ENCODE data around the gene CD209. TPM values are rescaled to one million over a fixed set of nuclear protein-coding genes. Genes with fewer than 3 reads are reported as not detected.

The CD209 gene
- total RNA-seq, 6 experiments from 2014 or later, result not detected

DNA sequence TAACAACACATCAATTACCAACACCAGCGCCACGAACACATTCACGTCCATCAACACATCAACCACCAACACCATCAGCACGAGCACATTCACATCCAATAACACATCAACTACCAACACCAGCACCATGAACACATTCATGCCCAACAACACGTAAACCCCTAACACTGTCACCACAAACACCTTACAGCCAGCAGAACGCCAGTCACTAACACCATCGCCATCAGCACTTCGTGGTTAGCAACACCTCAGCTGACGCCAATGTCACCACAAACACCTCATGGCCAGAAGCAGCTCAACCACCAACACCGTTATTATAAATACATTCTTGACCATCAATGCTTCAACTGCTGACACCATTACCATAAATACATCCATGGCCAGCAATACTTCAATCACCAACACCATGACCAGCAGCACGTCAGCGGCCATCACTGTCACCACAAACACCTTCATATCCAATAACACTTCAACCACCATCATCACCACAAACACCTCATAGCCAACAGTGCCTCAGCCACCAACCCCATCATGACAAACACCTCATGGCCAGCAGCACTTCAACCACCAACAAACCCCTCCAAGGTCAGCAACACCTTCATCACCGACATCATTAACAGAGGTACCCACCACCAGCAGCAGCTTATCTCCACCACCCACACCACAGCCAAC lies 54.8 kb downstream of the CD209 start:
- Mint-ChIP-seq H3K9me3 (no peaks in the 10 kb centered on the region), H3K36me3 (ENCODE audit: low read depth) (no peaks in the 10 kb centered on the region), H3K4me1 (ENCODE audit: low read depth) (no peaks in the 10 kb centered on the region), H3K27ac (no peak overlapping the region), H3K4me3 (no peak overlapping the region), H3K27me3 (ENCODE audit: insufficient read depth) (peaks cover 11% of the 10 kb centered on the region)
- no peak for DNase-seq
- TF ChIP-seq, protein P1, sequence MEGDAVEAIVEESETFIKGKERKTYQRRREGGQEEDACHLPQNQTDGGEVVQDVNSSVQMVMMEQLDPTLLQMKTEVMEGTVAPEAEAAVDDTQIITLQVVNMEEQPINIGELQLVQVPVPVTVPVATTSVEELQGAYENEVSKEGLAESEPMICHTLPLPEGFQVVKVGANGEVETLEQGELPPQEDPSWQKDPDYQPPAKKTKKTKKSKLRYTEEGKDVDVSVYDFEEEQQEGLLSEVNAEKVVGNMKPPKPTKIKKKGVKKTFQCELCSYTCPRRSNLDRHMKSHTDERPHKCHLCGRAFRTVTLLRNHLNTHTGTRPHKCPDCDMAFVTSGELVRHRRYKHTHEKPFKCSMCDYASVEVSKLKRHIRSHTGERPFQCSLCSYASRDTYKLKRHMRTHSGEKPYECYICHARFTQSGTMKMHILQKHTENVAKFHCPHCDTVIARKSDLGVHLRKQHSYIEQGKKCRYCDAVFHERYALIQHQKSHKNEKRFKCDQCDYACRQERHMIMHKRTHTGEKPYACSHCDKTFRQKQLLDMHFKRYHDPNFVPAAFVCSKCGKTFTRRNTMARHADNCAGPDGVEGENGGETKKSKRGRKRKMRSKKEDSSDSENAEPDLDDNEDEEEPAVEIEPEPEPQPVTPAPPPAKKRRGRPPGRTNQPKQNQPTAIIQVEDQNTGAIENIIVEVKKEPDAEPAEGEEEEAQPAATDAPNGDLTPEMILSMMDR (IDR thresholded peaks at IDR 0.05), result no peak

DNA sequence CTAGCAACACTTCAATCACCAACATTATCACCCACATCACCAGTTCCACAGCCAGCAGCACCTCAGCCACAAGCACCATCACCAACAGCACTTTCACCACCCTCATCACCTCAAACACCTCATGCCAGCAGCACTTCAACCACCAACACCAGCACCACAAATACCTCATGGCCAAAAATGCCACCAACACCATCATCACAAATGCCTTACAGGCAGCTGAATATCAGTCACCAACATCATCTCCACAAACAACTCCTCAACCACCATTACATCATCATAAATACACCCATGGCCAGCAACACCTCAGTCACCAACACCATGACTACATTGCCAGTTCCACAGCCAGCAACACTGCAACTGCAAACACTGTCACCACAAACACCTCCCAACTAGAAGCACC lies 55.8 kb downstream of the CD209 start:
- peaks cover 3% of the 10 kb centered on the region for H3K27me3 Mint-ChIP-seq (ENCODE audit: insufficient read depth)

DNA sequence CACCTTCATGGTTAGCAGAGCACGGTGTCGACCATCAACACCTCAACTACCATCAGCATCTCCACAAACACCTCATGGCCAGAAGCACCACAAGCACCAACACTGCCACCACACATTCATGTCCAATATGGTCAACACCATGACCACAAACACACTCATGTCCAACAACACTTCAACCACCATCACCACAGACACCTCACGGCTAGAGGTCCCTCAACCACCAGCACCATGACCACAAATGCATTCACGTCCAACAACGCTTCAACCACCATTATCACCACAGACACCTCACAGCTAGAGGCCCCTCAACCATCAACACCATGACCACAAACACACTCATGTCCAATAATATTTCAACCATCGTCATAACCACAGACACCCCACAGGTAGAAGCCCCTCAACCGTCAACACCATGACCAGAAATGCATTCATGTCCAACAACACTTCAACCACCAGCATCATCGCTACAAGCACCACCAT lies 56.5 kb downstream of the CD209 start:
- H3K27ac Mint-ChIP-seq, result no peak overlapping the region

More for the DNA sequence above, 55.8 kb downstream of the CD209 start:
- DNase-seq, result no peak
- TF ChIP-seq, protein P1 (IDR thresholded peaks at IDR 0.05), result no peak
- Mint-ChIP-seq H3K9me3 (no peaks in the 10 kb centered on the region), H3K4me1 (ENCODE audit: low read depth) (no peaks in the 10 kb centered on the region), H3K27ac (no peak overlapping the region), H3K36me3 (ENCODE audit: low read depth) (no peaks in the 10 kb centered on the region), H3K4me3 (no peak overlapping the region)

More for the DNA sequence above, 56.5 kb downstream of the CD209 start:
- Mint-ChIP-seq H3K9me3 (no peaks in the 10 kb centered on the region), H3K4me3 (no peak overlapping the region), H3K36me3 (ENCODE audit: low read depth) (no peaks in the 10 kb centered on the region), H3K4me1 (ENCODE audit: low read depth) (peaks cover under 1% of the 10 kb centered on the region; the same call in 1 of the 2 replicates), H3K27me3 (ENCODE audit: insufficient read depth) (peaks cover 3% of the 10 kb centered on the region)
- DNase-seq, result no peak
- TF ChIP-seq, protein P1 (IDR thresholded peaks at IDR 0.05), result no peak

Other genes starting within 250 kb of the CD209 start
- 10 to 100 TPM; 30.0 to 41.1 (median 35.8) TPM for gene ZNF358, start 231.4 kb downstream of the CD209 start, total RNA-seq (2021; fragmentation: NEBNext Ultra II Directional; extraction: Animal tissue kit (Norgen Biotek cat#: 25700))
- gene MCOLN1, start 224.9 kb downstream of the CD209 start, total RNA-seq (2021; fragmentation: NEBNext Ultra II Directional; extraction: Animal tissue kit (Norgen Biotek cat#: 25700)), result 10 to 100 TPM; 18.2 to 28.7 (median 21.3) TPM
- 100 to 1,000 TPM; 123 to 157 (median 138) TPM for gene PNPLA6, start 211.8 kb downstream of the CD209 start, total RNA-seq (2021; fragmentation: NEBNext Ultra II Directional; extraction: Animal tissue kit (Norgen Biotek cat#: 25700))
- not detected for gene CAMSAP3, start 151.7 kb downstream of the CD209 start, total RNA-seq (2021; fragmentation: NEBNext Ultra II Directional; extraction: Animal tissue kit (Norgen Biotek cat#: 25700))
- gene XAB2, start 118.0 kb downstream of the CD209 start, total RNA-seq (2021; fragmentation: NEBNext Ultra II Directional; extraction: Animal tissue kit (Norgen Biotek cat#: 25700)), result 10 to 100 TPM; 35.1 to 39.8 (median 36.3) TPM
- 100 to 1,000 TPM in 5 of 6 experiments, 10 to 100 TPM in 1; 82.1 to 138 (median 110) TPM for gene PET100, start 117.7 kb downstream of the CD209 start, total RNA-seq (2021; fragmentation: NEBNext Ultra II Directional; extraction: Animal tissue kit (Norgen Biotek cat#: 25700))
- gene PCP2, start 113.8 kb downstream of the CD209 start, total RNA-seq (2021; fragmentation: NEBNext Ultra II Directional; extraction: Animal tissue kit (Norgen Biotek cat#: 25700)), result not detected
- 1 to 10 TPM; 1.8 to 6.7 (median 4.4) TPM for gene STXBP2, start 110.4 kb downstream of the CD209 start, total RNA-seq (2021; fragmentation: NEBNext Ultra II Directional; extraction: Animal tissue kit (Norgen Biotek cat#: 25700))
- not detected for gene RETN, start 78.5 kb downstream of the CD209 start, total RNA-seq (2021; fragmentation: NEBNext Ultra II Directional; extraction: Animal tissue kit (Norgen Biotek cat#: 25700))
- not detected for gene MCEMP1, start 70.4 kb downstream of the CD209 start, total RNA-seq (2021; fragmentation: NEBNext Ultra II Directional; extraction: Animal tissue kit (Norgen Biotek cat#: 25700))
- 100 to 1,000 TPM; 143 to 179 (median 159) TPM for gene TRAPPC5, start 66.7 kb downstream of the CD209 start, total RNA-seq (2021; fragmentation: NEBNext Ultra II Directional; extraction: Animal tissue kit (Norgen Biotek cat#: 25700))
- not detected for gene FCER2, start 45.4 kb downstream of the CD209 start, total RNA-seq (2021; fragmentation: NEBNext Ultra II Directional; extraction: Animal tissue kit (Norgen Biotek cat#: 25700))
- gene CLEC4G, start 15.4 kb downstream of the CD209 start, total RNA-seq (2021; fragmentation: NEBNext Ultra II Directional; extraction: Animal tissue kit (Norgen Biotek cat#: 25700)), result not detected
- not detected for gene CLEC4M, start 15.7 kb upstream of the CD209 start, total RNA-seq (2021; fragmentation: NEBNext Ultra II Directional; extraction: Animal tissue kit (Norgen Biotek cat#: 25700))
- 10 to 100 TPM; 26.4 to 33.0 (median 27.7) TPM for gene EVI5L, start 82.7 kb upstream of the CD209 start, total RNA-seq (2021; fragmentation: NEBNext Ultra II Directional; extraction: Animal tissue kit (Norgen Biotek cat#: 25700))
- gene PRR36, start 126.9 kb upstream of the CD209 start, total RNA-seq (2021; fragmentation: NEBNext Ultra II Directional; extraction: Animal tissue kit (Norgen Biotek cat#: 25700)), result under 1 TPM in 4 of 6 experiments, not detected in 2; 0.05 to 0.18 (median 0.09) TPM
- 1 to 10 TPM; 4.9 to 7.3 (median 6.1) TPM for gene LRRC8E, start 141.0 kb upstream of the CD209 start, total RNA-seq (2021; fragmentation: NEBNext Ultra II Directional; extraction: Animal tissue kit (Norgen Biotek cat#: 25700))
- gene MAP2K7, start 156.3 kb upstream of the CD209 start, total RNA-seq (2021; fragmentation: NEBNext Ultra II Directional; extraction: Animal tissue kit (Norgen Biotek cat#: 25700)), result 10 to 100 TPM; 21.7 to 25.8 (median 22.8) TPM
- 10 to 100 TPM in 2 of 6 experiments, 1 to 10 TPM in 4; 4.5 to 12.0 (median 7.7) TPM for gene TGFBR3L, start 167.3 kb upstream of the CD209 start, total RNA-seq (2021; fragmentation: NEBNext Ultra II Directional; extraction: Animal tissue kit (Norgen Biotek cat#: 25700))
- gene SNAPC2, start 172.8 kb upstream of the CD209 start, total RNA-seq (2021; fragmentation: NEBNext Ultra II Directional; extraction: Animal tissue kit (Norgen Biotek cat#: 25700)), result 10 to 100 TPM; 22.3 to 27.1 (median 25.2) TPM
- 10 to 100 TPM in 2 of 6 experiments, 1 to 10 TPM in 4; 5.0 to 14.0 (median 5.4) TPM for gene CTXN1, start 178.6 kb upstream of the CD209 start, total RNA-seq (2021; fragmentation: NEBNext Ultra II Directional; extraction: Animal tissue kit (Norgen Biotek cat#: 25700))
- 10 to 100 TPM; 42.9 to 53.5 (median 46.1) TPM for gene TIMM44, start 196.1 kb upstream of the CD209 start, total RNA-seq (2021; fragmentation: NEBNext Ultra II Directional; extraction: Animal tissue kit (Norgen Biotek cat#: 25700))

Measured in HFFc6 (cell line).